Left ventricle myocardium inferior (tissue), 1 donor: Measurements from ENCODE around the gene SLC22A12. TPM values are rescaled to one million over a fixed set of nuclear protein-coding genes. Genes with fewer than 3 reads are reported as not detected.
A peak's percentile ranks its signal among the peaks of the same experiment; 100 is the strongest.

Experiments used
- DNase-seq: peaks from one replicate; pipeline ENCODE4 v3.0.0-alpha.2; 2020
- H3K27ac ChIP-seq: fragments of 200-600 bp; replicated peaks from 2 replicates; pipeline ENCODE4 v1.8.0; 2021
- H3K27me3 ChIP-seq: fragments of 200-600 bp; 2 replicates; pipeline ENCODE4 v1.8.0; 2021; ENCODE audit warnings: low read depth
- H3K36me3 ChIP-seq: fragments of 200-600 bp; 2 replicates; pipeline ENCODE4 v1.8.0; 2021
- H3K4me1 ChIP-seq: fragments of 200-600 bp; 2 replicates; pipeline ENCODE4 v1.8.0; 2021
- H3K4me3 ChIP-seq: fragments of 200-600 bp; 2 replicates; pipeline ENCODE4 v1.8.0; 2021; ENCODE audit warnings: mild to moderate bottlenecking, moderate library complexity
- H3K9me3 ChIP-seq: fragments of 200-600 bp; replicated peaks from 2 replicates; pipeline ENCODE4 v1.8.0; 2021
- CTCF ChIP-seq: fragments of 200-600 bp; IDR thresholded peaks from 2 replicates; pipeline ENCODE4 v1.8.0; 2021; ENCODE audit warnings: antibody characterized with exemption, mild to moderate bottlenecking, borderline replicate concordance
- intact Hi-C: fragments of 100-400 bp; cut with micrococcal nuclease; formaldehyde crosslinking; loops from one replicate; pipeline ENCODE4 v1.11.0; 2022
- total RNA-seq: library from RNA; stranded (reverse); fragmentation: NEBNext Ultra II Directional; extraction: Animal tissue kit (Norgen Biotek cat#: 25700); gene quantifications from one replicate; pipeline ENCODE4 v1.2.1, GENCODE V29; 2021
- donor health status: DM: no; HTN: yes; CAD: no; lungs with severe emphysema.

The SLC22A12 gene
- total RNA-seq, 1 donor from 2014 or later, result not detected

GRCh38 chr11:64648551-64648950, 57.5 kb downstream of the SLC22A12 start:
- Histone ChIP-seq H3K4me3 (no peak overlapping the region), H3K27me3 (peaks cover 63% of the 10 kb centered on the region), H3K9me3 (no peaks in the 10 kb centered on the region), H3K36me3 (no peaks in the 10 kb centered on the region), H3K4me1 (peaks cover 5% of the 10 kb centered on the region), H3K27ac (no peak overlapping the region)
- DNase-seq, result no peak
- intact Hi-C loops, result no loop called here
- no peak for TF ChIP-seq CTCF

GRCh38 chr11:64649291-64649697, 58.3 kb downstream of the SLC22A12 start:
- intact Hi-C loops, result no loop called here
- peaks cover 63% of the 10 kb centered on the region for H3K27me3 ChIP-seq
- no peak for DNase-seq
- H3K4me1 ChIP-seq, result peaks cover 5% of the 10 kb centered on the region
- H3K27ac ChIP-seq, result no peak overlapping the region
- no peaks in the 10 kb centered on the region for H3K36me3 ChIP-seq
- TF ChIP-seq CTCF, result peak; percentile 46
- H3K9me3 ChIP-seq, result no peaks in the 10 kb centered on the region
- no peak overlapping the region for H3K4me3 ChIP-seq

GRCh38 chr11:64650923-64651523, 60.0 kb downstream of the SLC22A12 start:
- Histone ChIP-seq H3K27me3 (peaks cover 56% of the 10 kb centered on the region), H3K9me3 (no peaks in the 10 kb centered on the region), H3K27ac (no peak overlapping the region), H3K4me1 (peaks cover 5% of the 10 kb centered on the region), H3K36me3 (no peaks in the 10 kb centered on the region), H3K4me3 (no peak overlapping the region)
- no peak for DNase-seq
- intact Hi-C loops, result loop anchor here (5.0 kb wide), 1 partner anchor 99 kb away; no protein-coding TSS in a partner anchor
- TF ChIP-seq CTCF, result peak; percentile 53

Other genes with a start within 250 kb of the SLC22A12 start
- gene RPS6KA4, start 232.1 kb upstream of the SLC22A12 start, total RNA-seq, result 16.8 TPM
- not detected for gene SLC22A11, start 35.3 kb upstream of the SLC22A12 start, total RNA-seq
- gene NRXN2, start 132.0 kb downstream of the SLC22A12 start, total RNA-seq, result 0.71 TPM
- 21.1 TPM for gene RASGRP2, start 152.9 kb downstream of the SLC22A12 start, total RNA-seq
- gene PYGM, start 168.8 kb downstream of the SLC22A12 start, total RNA-seq, result 89.5 TPM
- 188 TPM for gene SF1, start 187.3 kb downstream of the SLC22A12 start, total RNA-seq
- gene MAP4K2, start 212.0 kb downstream of the SLC22A12 start, total RNA-seq, result 7.5 TPM
- gene MEN1, start 219.3 kb downstream of the SLC22A12 start, total RNA-seq, result 8.7 TPM